Neural progenitor cell (in vitro differentiated cells): Measurements from ENCODE around the gene RGMA. TPM values are rescaled to one million over a fixed set of nuclear protein-coding genes. Genes with fewer than 3 reads are reported as not detected.

Source experiments
- DNase-seq: peaks from one replicate; pipeline ENCODE4 v3.0.0-alpha.2; 2016; ENCODE audit warnings: low spot score
- H2AFZ ChIP-seq: fragments of 200-600 bp; sonication (generic); replicated peaks from 2 replicates; pipeline ENCODE4 v1.6.1; 2016; ENCODE audit warnings: antibody characterized with exemption
- H3F3A ChIP-seq: fragments of 200-600 bp; sonication (generic); 2 replicates; pipeline ENCODE4 v1.6.1; 2016; ENCODE audit warnings: antibody characterized with exemption, low read depth
- H3K27ac ChIP-seq: fragments of 200-600 bp; sonication (generic); 2 replicates; pipeline ENCODE4 v1.5.1; 2016; ENCODE audit warnings: mild to moderate bottlenecking
- H3K27me3 ChIP-seq: fragments of 200-600 bp; sonication (generic); 2 replicates; pipeline ENCODE4 v1.6.1; 2016; ENCODE audit warnings: mild to moderate bottlenecking, moderate library complexity
- H3K36me3 ChIP-seq: fragments of 200-600 bp; sonication (generic); 2 replicates; pipeline ENCODE4 v1.5.1; 2016
- H3K4me1 ChIP-seq: fragments of 200-600 bp; sonication (generic); 2 replicates; pipeline ENCODE4 v1.6.1; 2016; ENCODE audit warnings: mixed run types
- H3K4me2 ChIP-seq: fragments of 200-600 bp; sonication (generic); 2 replicates; pipeline ENCODE4 v1.6.1; 2016
- H3K4me3 ChIP-seq: fragments of 200-600 bp; sonication (generic); 2 replicates; pipeline ENCODE4 v1.5.1; 2016
- H3K79me2 ChIP-seq: fragments of 200-600 bp; sonication (generic); 2 replicates; pipeline ENCODE4 v1.6.1; 2016; ENCODE audit warnings: low read depth
- H3K9ac ChIP-seq: fragments of 200-600 bp; sonication (generic); 2 replicates; pipeline ENCODE4 v1.6.1; 2016
- H3K9me3 ChIP-seq: fragments of 200-600 bp; sonication (generic); 2 replicates; pipeline ENCODE4 v1.5.1; 2016; ENCODE audit warnings: low read depth
- H4K20me1 ChIP-seq: fragments of 200-600 bp; sonication (generic); 2 replicates; pipeline ENCODE4 v1.6.1; 2016; ENCODE audit warnings: low read depth
- H3K27ac Mint-ChIP-seq: 3 replicates; pipeline ENCODE4 v1.8.0; 2021; ENCODE audit warnings: mixed read lengths
- H3K27me3 Mint-ChIP-seq: 2 replicates; pipeline ENCODE4 v1.8.0; 2022; ENCODE audit warnings: low read depth, mild to moderate bottlenecking, inconsistent platforms, moderate library complexity, mixed read lengths; ENCODE audit not compliant: insufficient read depth
- H3K36me3 Mint-ChIP-seq: 3 replicates; pipeline ENCODE4 v1.8.0; 2021; ENCODE audit warnings: mixed read lengths
- H3K4me1 Mint-ChIP-seq: 3 replicates; pipeline ENCODE4 v1.8.0; 2021; ENCODE audit warnings: mixed read lengths
- H3K4me3 Mint-ChIP-seq: 3 replicates; pipeline ENCODE4 v1.8.0; 2021; ENCODE audit warnings: mild to moderate bottlenecking, moderate library complexity, mixed read lengths
- H3K9me3 Mint-ChIP-seq: 3 replicates; pipeline ENCODE4 v1.8.0; 2020; ENCODE audit warnings: mixed read lengths
- EZH2 ChIP-seq: fragments of 200-600 bp; sonication (generic); IDR thresholded peaks from 2 replicates; pipeline ENCODE4 v1.6.1; 2017; ENCODE audit warnings: antibody characterized with exemption, mild to moderate bottlenecking, moderate library complexity
- EZH2phosphoT487 ChIP-seq: fragments of 200-600 bp; sonication (generic); IDR thresholded peaks from 2 replicates; pipeline ENCODE4 v1.6.1; 2017; ENCODE audit warnings: antibody characterized with exemption
- total RNA-seq: library from RNA; depleted of rRNA; stranded (reverse); fragments of >200 nt; gene quantifications from 2 replicates; pipeline ENCODE4 v1.2.3, GENCODE V29; 2015; ENCODE audit warnings: low replicate concordance
- TF ChIP-seq, protein P1 (sequence below): fragments of 200-600 bp; sonication (generic); IDR thresholded peaks from 2 replicates; pipeline ENCODE4 v1.5.1; 2017; ENCODE audit warnings: antibody characterized with exemption, mild to moderate bottlenecking

The RGMA gene
- total RNA-seq, 1 donor from 2014 or later: 41.4 TPM

- no peak overlapping the region for H3K27ac ChIP-seq
- TF ChIP-seq, protein P1, sequence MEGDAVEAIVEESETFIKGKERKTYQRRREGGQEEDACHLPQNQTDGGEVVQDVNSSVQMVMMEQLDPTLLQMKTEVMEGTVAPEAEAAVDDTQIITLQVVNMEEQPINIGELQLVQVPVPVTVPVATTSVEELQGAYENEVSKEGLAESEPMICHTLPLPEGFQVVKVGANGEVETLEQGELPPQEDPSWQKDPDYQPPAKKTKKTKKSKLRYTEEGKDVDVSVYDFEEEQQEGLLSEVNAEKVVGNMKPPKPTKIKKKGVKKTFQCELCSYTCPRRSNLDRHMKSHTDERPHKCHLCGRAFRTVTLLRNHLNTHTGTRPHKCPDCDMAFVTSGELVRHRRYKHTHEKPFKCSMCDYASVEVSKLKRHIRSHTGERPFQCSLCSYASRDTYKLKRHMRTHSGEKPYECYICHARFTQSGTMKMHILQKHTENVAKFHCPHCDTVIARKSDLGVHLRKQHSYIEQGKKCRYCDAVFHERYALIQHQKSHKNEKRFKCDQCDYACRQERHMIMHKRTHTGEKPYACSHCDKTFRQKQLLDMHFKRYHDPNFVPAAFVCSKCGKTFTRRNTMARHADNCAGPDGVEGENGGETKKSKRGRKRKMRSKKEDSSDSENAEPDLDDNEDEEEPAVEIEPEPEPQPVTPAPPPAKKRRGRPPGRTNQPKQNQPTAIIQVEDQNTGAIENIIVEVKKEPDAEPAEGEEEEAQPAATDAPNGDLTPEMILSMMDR: no peak
- no peaks in the 10 kb centered on the region for H3K4me1 ChIP-seq
- Mint-ChIP-seq H3K4me1 (no peaks in the 10 kb centered on the region), H3K36me3 (peaks cover 68% of the 10 kb centered on the region), H3K9me3 (no peaks in the 10 kb centered on the region), H3K4me3 (no peak overlapping the region), H3K27ac (no peak overlapping the region), H3K27me3 (peaks cover 2% of the 10 kb centered on the region)
- peaks cover 54% of the 10 kb centered on the region for H3K36me3 ChIP-seq
- no peaks in the 10 kb centered on the region for H3K27me3 ChIP-seq
- H3F3A ChIP-seq: peaks cover 25% of the 10 kb centered on the region
- DNase-seq: no peak
- no peak overlapping the region for H3K9ac ChIP-seq
- peaks cover 21% of the 10 kb centered on the region for H4K20me1 ChIP-seq
- no peak overlapping the region for H2AFZ ChIP-seq
- H3K9me3 ChIP-seq: no peaks in the 10 kb centered on the region
- H3K4me2 ChIP-seq: no peak overlapping the region
- no peak overlapping the region for H3K4me3 ChIP-seq
- H3K79me2 ChIP-seq: peaks cover 27% of the 10 kb centered on the region
Measured at GRCh38 chr15:93017526-93017925, 71.5 kb downstream of the RGMA start.

DNA sequence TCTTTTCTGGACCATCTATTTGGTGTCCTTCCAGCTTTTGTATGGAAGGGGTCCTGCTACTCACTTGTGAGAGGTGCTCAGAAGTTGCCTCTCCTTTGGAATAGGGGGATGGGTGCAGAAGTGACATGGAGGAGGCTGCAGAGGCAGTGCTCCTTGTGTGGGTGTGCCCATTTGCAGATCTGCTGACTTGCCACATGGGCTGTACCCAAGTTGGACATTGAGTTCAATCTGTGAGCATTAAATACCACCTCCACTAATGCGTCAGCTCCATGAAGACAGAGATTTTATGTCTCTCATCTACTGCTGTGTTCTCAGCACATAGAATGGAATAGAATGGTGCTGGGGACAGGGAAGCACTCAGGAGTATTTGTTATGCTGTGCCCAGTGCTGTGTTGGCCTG lies 76.2 kb downstream of the RGMA start:
- Histone ChIP-seq H3K79me2 (no peaks in the 10 kb centered on the region), H3K4me2 (no peak overlapping the region), H3K9ac (no peak overlapping the region), H3K36me3 (peaks cover 61% of the 10 kb centered on the region), H3K27me3 (no peaks in the 10 kb centered on the region), H2AFZ (no peak overlapping the region), H4K20me1 (peaks cover 11% of the 10 kb centered on the region), H3K27ac (no peak overlapping the region), H3K9me3 (no peaks in the 10 kb centered on the region), H3K4me3 (no peak overlapping the region), H3K4me1 (no peaks in the 10 kb centered on the region), H3F3A (peaks cover 14% of the 10 kb centered on the region)
- H3K36me3 Mint-ChIP-seq: peaks cover 59% of the 10 kb centered on the region
- TF ChIP-seq EZH2phosphoT487: no peak
- TF ChIP-seq EZH2: no peak
- TF ChIP-seq, protein P1: no peak
- H3K4me1 Mint-ChIP-seq: no peaks in the 10 kb centered on the region
- DNase-seq: no peak
- H3K4me3 Mint-ChIP-seq: no peak overlapping the region
- H3K9me3 Mint-ChIP-seq: no peaks in the 10 kb centered on the region
- peaks cover 2% of the 10 kb centered on the region for H3K27me3 Mint-ChIP-seq
- H3K27ac Mint-ChIP-seq: no peak overlapping the region

- Histone ChIP-seq H4K20me1 (peaks cover 13% of the 10 kb centered on the region), H3K27ac (peak overlapping the region; percentile 9), H2AFZ (no peak overlapping the region), H3K9ac (no peak overlapping the region), H3K36me3 (peaks cover 60% of the 10 kb centered on the region), H3K4me3 (no peak overlapping the region), H3K4me1 (no peaks in the 10 kb centered on the region), H3K79me2 (peaks cover 18% of the 10 kb centered on the region), H3K9me3 (no peaks in the 10 kb centered on the region), H3K27me3 (no peaks in the 10 kb centered on the region), H3F3A (peaks cover 13% of the 10 kb centered on the region), H3K4me2 (no peak overlapping the region)
- Mint-ChIP-seq H3K4me3 (no peak overlapping the region), H3K4me1 (no peaks in the 10 kb centered on the region), H3K27ac (peak overlapping the region; percentile 19), H3K36me3 (peaks cover 45% of the 10 kb centered on the region), H3K9me3 (no peaks in the 10 kb centered on the region), H3K27me3 (peaks cover 1% of the 10 kb centered on the region)
- no peak for DNase-seq
- TF ChIP-seq, protein P1: no peak
- TF ChIP-seq EZH2phosphoT487 (no peak), EZH2 (no peak)
Measured at GRCh38 chr15:93007994-93008393, 81.0 kb downstream of the RGMA start.

DNA sequence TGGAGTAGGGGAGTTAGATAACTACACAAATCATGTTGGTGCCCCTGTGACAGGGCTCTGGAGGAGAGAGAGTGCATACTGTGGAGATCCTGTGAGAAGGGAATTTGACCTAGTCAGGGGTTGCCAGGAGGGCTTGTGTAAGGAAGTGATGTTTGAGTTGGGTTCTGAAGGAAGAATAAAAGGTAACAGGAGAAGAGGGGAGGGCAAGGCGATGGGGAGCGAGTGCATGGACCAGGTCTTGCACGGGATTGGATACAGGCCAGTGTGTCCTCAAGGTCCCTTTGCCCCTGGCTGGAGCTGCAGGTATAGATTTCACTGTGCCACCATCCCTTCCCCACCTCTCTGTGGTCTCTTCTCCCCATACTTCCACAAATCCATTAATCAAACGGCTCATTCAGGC lies 83.9 kb downstream of the RGMA start:
- H3K79me2 ChIP-seq: peaks cover 25% of the 10 kb centered on the region
- H3K27me3 Mint-ChIP-seq: peaks cover 3% of the 10 kb centered on the region
- H3K36me3 ChIP-seq: peaks cover 64% of the 10 kb centered on the region
- H3K9me3 Mint-ChIP-seq: no peaks in the 10 kb centered on the region
- no peak overlapping the region for H3K4me3 Mint-ChIP-seq
- H3K4me1 ChIP-seq: no peaks in the 10 kb centered on the region
- H3K27ac ChIP-seq: no peak overlapping the region
- peaks cover 20% of the 10 kb centered on the region for H3F3A ChIP-seq
- peaks cover 20% of the 10 kb centered on the region for H4K20me1 ChIP-seq
- H3K27ac Mint-ChIP-seq: no peak overlapping the region
- H3K9ac ChIP-seq: no peak overlapping the region
- H2AFZ ChIP-seq: no peak overlapping the region
- no peaks in the 10 kb centered on the region for H3K9me3 ChIP-seq
- TF ChIP-seq EZH2phosphoT487 (no peak), EZH2 (no peak)
- TF ChIP-seq, protein P1: no peak
- DNase-seq: no peak
- H3K4me1 Mint-ChIP-seq: no peaks in the 10 kb centered on the region
- H3K4me2 ChIP-seq: no peak overlapping the region
- H3K27me3 ChIP-seq: no peaks in the 10 kb centered on the region
- H3K36me3 Mint-ChIP-seq: peaks cover 49% of the 10 kb centered on the region
- H3K4me3 ChIP-seq: no peak overlapping the region
